NCI-H226 (cell line): ENCODE measurements around the gene RNASET2.
"Not testable (repeated sequence)": the region's sequence is repeated elsewhere in the genome, so short reads cannot be mapped to it uniquely, and the experiment has no call there.

Experiments
- DNase-seq: peaks from one replicate; pipeline ENCODE4 v3.0.0-alpha.2; 2015

RNASET2 gene

DNA sequence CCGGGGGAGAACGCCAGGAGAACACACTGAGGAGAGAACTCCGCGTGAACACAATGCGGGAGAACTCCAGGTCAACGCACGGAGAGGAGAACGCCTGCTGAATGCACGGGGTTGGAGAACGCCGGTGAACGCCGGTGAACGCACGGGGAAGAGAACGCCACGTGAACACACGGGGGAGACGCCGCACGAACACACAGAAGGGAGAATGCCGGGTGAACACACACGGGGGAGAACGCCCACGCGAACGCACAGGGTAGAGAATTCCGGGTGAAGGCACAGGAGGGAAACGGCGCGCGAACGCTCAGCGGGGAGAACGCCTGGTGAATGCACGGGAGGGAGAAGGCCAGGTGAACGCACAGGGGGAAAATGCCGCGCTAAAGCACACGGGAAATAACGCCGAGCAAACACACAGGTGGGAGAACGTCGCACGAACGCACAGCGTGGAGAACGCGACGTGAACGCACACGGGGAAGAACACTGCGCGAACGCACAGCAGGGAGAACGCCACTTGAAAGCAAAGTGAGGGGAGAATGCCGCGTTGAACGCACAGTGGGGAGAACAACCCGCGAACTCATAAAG is 56.1 kb downstream of the RNASET2 start:
- DNase-seq: no peak

DNA sequence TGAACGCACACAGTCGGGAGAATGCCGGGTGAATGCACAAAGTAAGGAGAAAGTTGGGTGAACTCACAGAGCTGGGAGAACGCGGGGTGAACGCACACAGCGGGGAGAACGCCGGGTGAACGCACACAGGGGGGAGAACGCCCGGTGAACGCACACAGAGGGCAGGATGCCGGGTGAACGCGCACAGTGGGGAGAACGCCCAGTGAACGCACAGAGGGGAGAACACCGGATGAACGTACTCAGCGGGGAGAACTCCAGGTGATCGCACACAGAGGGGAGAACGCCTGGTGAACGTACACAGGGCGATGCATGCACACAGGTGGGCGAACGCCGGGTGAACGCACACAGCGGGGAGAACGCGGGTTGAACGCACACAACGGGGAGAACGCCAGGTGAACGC is 57.4 kb downstream of the RNASET2 start:
- DNase-seq: no peak

DNA sequence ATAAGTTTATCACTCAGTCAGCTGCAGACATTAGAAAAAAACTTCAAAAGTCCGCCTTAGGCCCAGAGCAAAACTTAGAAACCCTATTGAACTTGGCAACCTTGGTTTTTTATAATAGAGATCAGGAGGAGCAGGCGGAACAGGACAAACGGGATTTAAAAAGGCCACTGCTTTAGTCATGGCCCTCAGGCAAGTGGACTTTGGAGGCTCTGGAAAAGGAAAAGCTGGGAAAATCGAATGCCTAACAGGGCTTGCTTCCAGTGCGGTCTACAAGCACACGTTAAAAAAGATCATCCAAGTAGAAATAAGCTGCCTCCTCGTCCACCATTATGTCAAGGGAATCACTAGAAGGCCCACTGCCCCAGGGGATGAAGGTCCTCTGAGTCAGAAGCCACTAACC is 61.7 kb downstream of the RNASET2 start:
- not testable (repeated sequence) for DNase-seq

DNA sequence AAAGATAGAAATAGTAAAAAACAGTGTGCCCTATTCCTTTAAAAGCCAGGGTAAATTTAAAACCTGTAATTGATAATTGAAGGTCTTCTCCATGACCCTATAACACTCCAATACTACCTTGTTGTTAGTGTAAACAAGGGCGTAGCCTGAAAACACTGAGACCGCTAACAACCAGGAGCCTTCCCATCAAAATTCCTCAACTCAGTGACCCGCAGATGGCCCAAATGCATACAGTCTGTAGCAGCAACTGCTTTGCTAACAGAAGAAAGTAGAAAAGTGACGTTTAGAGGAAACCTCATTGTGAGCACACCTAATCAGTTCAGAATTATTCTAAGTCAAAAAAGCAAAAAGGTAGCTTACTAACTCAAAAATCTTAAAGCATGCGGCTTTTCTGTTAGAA is 63.9 kb downstream of the RNASET2 start:
- not testable (repeated sequence) for DNase-seq

DNA sequence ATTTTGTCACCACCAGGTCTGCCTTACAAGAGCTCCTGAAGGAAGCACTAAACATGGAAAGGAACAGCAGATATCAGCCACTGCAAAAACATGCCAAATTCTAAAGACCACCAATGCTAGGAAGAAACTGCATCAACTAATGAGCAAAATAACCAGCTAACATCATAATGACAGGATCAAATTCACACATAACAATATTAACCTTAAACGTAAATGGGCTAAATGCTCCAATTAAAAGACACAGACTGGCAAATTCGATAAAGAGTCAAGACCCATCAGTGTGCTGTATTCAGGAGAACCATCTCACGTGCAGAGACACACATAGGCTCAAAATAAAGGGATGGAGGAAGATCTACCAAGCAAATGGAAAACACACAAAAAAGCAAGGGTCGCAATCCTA is 69.6 kb downstream of the RNASET2 start:
- DNase-seq: not testable (repeated sequence)

DNA sequence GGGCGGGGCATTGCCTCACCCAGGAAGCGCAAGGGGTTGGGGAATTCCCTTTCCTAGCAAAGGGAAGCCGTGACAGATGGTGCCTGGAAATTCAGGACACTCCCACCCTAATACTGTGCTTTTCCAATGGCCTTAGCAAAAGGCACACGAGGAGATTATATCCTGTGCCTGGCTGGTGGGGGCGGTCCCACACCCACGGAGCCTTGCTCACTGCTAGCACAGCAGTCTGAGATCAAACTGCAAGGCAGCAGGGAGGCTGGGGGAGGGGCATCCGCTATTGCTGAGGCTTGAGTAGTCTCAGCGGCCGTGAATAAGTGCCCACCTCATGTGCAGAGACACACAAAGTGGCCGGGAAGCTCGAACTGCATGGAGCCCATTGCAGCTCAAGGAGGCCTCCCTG is 71.4 kb downstream of the RNASET2 start:
- not testable (repeated sequence) for DNase-seq

DNA sequence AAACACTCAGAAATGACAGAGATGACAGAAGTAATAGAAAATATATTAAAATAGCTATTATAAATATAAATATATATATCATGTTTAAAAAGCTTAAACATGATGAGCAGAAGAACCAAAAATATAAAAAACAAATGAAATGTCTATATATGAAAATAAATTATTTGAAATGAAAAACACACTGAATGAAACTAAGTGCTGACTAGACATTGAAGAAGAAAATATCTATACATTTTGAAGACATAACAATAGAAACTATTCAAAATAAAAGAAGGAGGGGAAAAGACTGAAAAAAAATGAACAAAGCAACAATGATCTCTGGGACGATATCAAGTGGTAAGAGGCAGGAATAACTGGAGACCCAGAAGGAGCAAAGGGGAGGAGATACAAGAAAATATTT is 76.8 kb downstream of the RNASET2 start:
- DNase-seq: no peak
